SK-MEL-5 (cell line): Measurements from ENCODE around the gene DCLK2. TPM values are rescaled to one million over a fixed set of nuclear protein-coding genes. Genes with fewer than 3 reads are reported as not detected.

Source experiments
- DNase-seq: peaks from one replicate; pipeline ENCODE4 v3.0.0-alpha.2; 2016; ENCODE audit warnings: low read depth, low spot score
- in situ Hi-C: cut with HindIII; loops from 2 replicates; pipeline ENCODE4 v1.10.0; 2016; ENCODE audit warnings: low sequenced_read_pairs, high pct_unique_total_duplicates, low pct_unique_long_range_greater_than_20kb
- total RNA-seq: library from RNA; depleted of rRNA; stranded (reverse); fragments of >200 nt; shearing (Covaris generic); gene quantifications from 2 replicates; pipeline ENCODE4 v1.2.3, GENCODE V29; 2014

The DCLK2 gene
- total RNA-seq, 1 experiment from 2014 or later: 0.37 TPM

DNA sequence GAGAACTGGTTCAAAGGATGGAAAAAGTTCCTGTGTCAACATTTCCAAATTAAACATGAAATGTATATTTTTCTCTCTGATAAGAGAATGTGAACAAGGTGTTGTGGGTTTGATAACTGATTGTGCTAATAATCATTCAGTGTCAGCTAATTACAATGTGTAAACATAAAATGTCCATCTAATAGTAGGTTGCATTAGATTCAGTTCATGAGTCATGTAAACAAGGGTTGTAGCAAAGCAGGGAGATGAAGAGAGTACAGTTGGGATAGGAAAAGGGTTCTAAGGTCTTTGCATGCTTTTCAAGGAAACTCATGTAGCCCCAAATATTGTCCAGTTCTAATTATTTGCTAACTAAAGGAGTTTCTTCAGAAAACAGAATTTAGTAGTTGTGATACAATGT is 55.4 kb downstream of the DCLK2 start:
- DNase-seq: no peak
- in situ Hi-C loops: no loop called here

DNA sequence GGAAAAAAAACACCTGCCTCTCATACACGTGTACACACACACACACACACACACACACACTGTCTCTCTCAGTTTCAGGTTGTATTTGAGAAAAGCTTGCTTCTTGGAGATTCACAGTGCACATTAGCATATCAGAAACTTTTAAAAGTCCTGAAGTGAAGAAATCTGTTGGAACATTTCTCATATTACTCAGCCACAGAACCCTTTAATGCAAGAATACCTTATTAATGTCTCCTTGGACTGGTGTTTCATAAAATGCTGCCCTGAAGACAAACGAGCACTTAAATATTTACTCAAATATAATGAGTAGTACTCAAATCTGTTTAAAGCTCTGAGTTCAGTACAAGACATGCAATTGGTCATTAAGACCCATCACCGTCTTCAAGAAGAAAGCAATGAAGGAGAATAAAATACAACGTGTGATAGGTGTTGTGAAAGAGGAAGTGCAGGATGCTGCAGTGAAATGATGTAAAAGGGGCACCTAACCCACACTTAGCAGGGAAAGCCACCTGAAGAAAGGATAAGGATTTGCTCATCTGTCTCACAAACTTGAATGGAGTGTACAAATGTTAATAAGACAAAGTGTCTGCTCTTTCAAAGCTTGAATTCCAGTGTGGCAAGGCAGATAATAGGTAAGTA is 57.0 kb downstream of the DCLK2 start:
- no peak for DNase-seq

DNA sequence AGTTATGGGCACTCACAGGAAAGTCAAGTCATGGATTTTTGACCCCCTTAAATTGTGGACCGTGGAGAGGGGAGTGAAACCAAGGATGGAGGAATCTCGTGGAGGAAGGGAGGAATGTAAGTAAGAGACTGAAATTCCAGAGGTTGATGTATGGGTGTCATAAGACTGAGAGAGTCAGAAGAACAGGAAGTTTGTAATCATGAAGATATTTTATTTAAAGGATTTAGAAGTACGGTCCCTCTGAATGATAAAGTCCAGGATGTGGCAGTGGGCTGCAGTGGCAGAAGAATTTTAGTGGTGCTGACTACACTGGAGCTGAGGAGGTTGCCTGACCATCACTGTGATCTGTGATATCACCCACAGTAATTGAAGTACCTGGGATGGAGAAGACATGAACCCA is 57.8 kb downstream of the DCLK2 start:
- DNase-seq: no peak
- in situ Hi-C loops: no loop called here

More for the DNA sequence above, 57.0 kb downstream of the DCLK2 start:
- in situ Hi-C loops: no loop called here

DNA sequence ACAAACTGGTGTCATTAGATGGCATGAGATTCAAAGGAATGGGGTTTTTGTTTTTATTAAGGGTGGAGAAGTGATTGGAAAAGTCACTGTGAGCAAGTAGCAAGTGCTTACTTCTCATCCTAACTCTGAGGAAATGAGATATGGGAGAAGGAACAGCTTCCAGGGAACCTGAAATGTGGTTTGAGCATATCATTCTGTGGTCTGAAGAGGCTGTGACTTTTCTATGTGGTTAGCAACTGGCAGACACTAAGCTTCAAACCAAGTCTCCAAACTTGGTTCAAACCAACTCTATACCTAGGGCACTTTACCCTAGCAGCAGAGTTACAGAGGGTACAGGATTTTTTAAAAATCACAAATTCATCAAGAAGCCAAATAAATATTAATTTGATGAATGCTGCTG is 58.2 kb downstream of the DCLK2 start:
- no peak for DNase-seq
- in situ Hi-C loops: no loop called here

DNA sequence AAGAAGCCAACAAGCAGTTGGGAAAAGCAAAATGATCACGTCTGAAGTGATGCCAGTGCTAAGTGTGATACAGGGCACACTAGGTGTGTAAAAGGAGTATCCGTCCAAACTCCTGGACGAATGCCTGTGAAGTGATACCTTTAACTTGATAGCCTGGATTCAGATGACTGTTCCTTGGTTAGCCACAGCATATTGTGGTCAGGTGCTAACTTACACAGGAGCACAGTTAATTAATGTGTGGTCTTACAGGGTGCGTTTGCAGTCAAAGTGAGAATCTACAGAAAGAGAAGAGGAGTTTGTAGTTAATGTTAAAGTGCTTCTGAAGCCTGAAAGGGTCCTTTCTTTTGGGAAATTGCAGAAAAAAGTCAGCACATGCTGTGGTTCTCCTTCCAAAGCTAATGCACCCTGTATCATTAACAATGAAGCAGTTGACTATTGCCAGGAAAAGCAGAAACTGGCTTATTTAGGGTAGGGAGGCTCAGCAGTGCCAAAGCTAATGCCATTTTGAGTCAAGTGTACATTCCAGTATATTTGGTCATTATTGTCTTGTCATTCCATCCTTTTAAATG is 61.1 kb downstream of the DCLK2 start:
- DNase-seq: no peak

DNA sequence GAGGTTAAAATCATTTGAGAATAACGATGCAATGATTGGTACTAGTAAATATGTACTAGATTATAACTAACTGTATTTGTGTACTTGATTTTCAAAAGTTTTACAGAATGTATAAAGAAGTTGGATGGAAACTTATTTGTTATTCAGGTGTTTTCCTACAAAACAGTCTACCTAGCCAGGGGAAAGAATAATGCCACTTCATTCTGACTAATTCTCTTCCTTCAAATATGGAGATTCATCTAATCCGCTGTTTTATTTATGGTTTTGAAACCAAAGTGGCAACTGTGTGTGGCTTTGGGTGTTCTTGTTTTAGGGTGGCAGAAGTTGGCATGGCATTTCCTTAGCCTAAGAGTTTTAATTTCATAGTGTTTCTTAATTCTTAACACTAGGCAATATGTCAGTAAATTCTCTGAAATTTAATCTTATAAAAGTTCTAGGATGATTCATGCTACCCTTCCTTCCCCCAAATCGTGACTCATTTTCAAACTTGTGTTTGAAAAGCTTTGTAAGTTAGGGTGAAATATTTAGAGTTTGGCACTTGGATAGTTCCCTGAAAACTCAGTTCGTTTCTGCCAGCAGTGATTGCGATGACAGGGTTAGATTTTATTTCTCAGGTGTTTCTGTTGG is 62.6 kb downstream of the DCLK2 start:
- DNase-seq: no peak
- in situ Hi-C loops: no loop called here

More for the DNA sequence above, 61.1 kb downstream of the DCLK2 start:
- in situ Hi-C loops: no loop called here

DNA sequence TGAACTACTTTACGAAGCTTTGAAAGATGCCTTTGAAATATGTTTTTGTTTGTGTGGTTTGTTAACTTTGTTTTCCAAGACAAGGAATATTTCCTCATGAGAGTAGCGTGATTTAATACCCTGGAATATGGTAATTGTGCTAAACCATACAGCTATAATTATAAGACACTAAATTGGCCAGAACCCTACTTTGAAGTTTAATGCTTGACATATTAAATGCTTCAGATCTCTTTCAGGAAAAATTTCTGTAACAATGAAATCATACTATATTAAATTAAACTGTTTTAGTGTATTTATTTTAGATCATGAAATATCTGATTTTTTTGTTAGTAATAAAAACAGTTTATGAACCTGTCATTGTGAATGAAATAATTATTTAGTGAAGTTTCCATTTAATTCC is 63.5 kb downstream of the DCLK2 start:
- DNase-seq: no peak
- in situ Hi-C loops: no loop called here

DNA sequence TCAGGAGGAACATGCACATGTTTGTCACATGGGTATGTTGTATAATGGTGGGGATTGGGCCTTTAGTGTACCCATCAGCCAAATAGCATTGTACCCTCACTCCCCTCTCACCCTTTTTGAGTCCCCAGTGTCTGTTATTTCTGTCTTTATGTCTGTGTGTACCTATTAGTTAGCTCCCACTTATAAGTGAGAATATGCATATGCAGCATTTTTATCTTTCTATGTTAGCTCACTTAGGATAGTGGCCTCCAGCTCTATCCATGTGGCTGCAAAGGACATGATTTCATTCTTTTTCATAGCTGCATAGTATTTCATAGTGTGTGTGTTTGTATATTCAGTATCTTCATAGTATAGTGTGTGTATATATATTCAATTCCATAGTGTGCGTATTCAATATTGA is 64.6 kb downstream of the DCLK2 start:
- in situ Hi-C loops: no loop called here

DNA sequence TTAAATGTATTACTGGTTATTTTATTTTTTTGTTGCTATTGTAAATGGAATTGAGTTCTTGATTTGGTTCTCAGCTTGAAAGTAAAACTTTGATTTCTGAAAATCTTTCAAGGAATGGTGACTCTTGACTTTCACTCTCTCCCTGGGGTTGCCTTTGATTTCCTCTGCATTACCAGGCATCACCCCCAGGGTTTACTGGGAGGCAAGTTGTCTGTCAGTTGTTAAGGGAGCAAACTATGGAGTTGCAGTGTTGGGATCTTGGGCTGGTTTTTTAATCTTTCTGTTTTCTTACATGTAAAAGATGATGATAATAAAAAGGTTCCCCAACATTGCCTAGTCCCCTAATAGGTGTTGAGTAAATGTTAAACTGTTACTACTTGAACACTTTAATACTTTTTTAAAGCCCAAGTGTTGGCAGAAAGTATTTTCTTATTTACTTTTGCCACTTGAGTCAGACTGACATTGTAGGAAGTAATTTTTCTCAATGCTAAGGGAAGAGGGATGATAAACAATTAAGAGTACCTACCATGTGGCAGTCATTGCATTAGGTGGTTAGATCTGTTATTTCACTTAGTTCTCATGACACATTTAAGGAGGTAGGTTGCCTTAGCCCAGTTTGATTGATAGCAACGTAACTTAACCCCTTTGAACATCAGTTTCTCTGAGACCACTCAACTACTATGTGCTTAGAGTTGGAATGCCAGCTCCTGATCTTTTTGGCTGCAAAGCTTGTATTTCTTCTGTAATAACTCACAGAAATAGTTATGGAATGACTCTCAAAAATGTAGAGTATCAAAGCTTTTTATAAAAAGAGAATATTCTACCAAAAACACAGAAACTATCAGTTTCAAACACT is 67.1 kb downstream of the DCLK2 start:
- in situ Hi-C loops: no loop called here

More for the DNA sequence above, 64.6 kb downstream of the DCLK2 start:
- no peak for DNase-seq

DNA sequence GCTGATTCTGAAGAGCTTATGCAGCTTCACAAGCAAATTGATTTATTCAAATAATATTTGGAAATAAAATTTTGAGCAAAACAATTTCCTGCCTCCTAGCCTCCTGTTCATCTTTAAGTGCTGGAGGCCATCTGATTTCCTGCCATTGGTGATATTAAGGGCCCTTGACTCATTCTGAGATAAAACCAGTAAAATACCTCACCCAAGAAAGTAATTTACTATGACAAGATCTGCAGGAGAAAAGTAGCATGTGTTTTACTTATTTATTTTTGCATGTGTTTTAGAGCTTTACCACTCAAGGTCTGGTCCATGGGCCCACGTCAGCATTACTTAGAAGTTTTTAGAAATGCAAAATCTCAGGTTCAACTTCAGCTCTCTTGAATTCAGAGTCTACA is 67.7 kb downstream of the DCLK2 start:
- in situ Hi-C loops: no loop called here

More for the DNA sequence above, 67.1 kb downstream of the DCLK2 start:
- no peak for DNase-seq

DNA sequence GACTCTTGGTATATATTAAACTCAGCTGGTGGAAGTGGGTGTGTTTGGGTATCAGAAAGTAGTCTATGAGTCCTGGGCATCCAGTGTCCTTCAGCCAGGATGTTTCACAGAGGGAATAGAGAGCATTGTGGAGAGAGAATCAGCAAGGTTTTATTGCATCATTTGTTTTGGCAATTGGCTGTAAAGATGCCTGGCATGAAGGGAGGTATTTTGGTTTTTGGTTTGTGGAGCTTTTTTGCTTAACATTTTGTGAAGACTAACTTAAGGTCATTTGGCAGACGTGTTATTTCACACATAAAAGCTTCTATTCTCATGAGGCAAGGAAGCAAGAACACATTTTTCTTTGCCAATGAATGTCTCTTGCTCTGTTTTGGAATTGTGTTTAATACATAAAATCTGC is 71.1 kb downstream of the DCLK2 start:
- DNase-seq: no peak
- in situ Hi-C loops: no loop called here

More for the DNA sequence above, 67.7 kb downstream of the DCLK2 start:
- DNase-seq: no peak

DNA sequence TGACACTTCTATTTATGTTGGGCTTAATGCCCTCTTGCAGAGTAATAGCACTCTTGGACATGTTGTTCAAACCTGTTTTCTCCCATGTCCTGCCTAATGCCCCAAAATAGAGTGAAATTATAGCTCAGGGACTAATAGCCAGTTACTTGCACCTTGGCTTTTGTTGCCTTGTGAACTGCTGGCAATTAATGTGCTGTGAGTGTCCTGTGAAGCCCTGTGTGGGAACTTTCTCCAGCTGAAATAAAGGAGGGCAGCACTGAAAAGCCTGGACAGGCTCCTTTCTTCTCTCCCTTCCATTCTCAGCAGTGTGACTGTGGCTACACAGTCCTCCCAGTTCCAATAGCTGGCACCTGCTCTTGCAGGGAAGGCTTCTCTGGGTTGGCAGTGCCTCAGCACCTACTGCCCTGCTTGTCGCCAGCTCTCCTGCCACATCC is 72.4 kb downstream of the DCLK2 start:
- in situ Hi-C loops: no loop called here
- no peak for DNase-seq

DNA sequence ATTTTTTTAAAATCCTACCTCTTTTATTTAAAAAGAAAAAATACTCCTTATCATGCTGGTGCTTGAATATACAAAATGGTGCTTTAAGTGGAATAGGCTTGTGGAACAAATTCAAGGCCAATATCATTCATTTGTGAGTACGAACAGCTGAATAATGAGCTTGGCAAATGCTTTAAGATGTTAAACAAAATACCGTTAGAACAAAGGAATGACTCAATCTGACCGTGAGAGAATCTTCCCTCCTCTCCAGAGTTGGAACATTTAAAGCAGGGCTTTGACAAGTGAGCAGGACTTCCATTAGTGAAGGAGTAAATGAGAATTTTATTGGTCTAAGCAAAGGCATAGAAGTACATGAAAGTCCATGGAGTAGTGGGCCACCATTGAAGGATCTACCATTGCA is 74.5 kb downstream of the DCLK2 start:
- in situ Hi-C loops: no loop called here
- no peak for DNase-seq

DNA sequence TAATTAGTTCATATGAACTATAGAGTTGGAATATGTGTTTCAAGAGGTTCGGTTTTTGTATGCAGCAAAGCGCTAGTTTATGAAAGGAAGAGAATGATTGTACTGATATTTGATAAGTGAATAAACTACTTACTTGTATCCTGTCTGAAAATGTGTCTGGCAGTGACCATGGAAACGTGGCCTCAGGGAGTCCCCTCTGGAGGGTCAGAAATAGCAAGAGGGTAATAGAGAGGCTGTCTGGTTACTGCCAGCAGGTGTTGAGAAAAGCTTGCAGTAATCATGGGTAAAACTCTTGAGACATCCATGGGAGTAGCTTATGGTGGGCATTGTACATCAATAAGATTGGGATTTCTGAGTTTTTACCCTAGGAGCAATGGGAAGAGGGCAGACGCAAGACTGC is 77.1 kb downstream of the DCLK2 start:
- DNase-seq: no peak
- in situ Hi-C loops: no loop called here

DNA sequence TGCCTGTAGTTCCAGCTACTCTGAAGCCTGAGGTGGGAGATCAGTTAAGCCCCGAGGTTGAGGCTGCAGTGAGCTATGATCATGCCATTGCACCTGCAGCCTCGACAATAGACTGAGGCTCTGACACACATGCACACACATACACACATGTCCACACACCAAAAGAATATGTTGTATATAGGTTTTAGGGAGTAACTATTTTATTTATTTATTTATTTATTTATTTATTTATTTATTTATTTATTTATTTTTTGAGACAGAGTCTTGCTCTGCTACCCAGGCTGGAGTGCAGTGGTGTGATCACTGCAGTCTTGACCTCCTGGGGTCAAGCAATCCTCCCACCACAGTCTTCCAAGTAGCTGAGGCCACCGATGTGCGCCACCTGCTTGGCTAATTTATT is 78.3 kb downstream of the DCLK2 start:
- in situ Hi-C loops: no loop called here

DNA sequence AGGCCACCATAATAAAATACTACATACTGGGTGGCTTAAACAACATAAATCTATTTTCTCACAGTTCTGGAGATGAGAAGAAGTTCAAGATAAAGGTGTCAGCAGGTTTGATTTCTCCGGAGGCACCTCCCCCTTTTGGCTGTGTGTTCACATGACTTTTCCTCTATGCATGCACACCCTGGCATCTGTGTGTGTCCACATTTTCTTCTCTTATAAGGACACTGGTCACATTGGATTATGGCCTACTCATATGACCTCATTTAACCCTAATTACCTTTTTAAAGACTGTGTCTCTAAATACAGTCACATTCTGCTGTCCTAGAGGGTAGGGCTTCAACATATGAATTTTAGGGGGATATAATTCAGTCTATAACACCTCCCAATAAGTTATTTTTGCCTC is 79.8 kb downstream of the DCLK2 start:
- DNase-seq: no peak
- in situ Hi-C loops: no loop called here

More for the DNA sequence above, 78.3 kb downstream of the DCLK2 start:
- DNase-seq: no peak

DNA sequence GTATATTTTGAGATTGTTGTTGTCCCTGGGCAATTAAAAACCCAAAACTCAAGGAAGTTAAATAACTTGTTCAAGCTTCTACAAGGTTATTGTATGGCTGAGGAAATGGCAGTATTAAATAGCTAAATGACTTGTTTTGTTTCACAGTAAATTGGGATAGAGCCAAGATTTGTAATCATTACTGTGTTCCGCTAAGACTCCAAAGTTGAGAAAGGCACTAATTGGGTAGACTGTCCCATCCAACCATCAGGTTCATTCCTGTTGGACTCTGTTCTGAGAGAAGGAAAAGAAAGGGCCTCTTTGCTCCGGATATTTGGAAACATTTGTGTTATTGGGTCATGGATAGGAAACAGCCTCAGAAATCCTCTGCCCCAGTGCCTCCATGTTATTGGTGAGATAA is 82.2 kb downstream of the DCLK2 start:
- in situ Hi-C loops: no loop called here
- no peak for DNase-seq

DNA sequence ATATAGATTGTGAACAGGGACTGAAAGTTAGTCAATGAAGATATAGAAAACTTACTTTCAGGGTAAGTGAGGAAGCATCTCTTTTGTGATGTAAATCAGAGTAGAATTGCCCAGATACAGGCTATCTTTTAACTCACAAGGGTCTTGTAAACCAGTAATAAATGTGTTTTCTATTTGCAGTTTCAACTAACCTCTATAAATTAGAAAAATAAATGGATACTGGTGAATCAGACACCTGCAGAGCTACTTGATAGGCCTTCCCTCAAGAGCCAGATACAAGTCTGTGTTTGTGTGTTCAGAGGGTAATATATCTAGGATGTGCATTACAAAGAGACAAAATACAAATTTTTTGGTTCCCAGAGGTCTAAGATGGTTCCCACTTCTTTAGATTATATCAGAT is 82.9 kb downstream of the DCLK2 start:
- DNase-seq: no peak

More for the DNA sequence above, 82.9 kb downstream of the DCLK2 start:
- in situ Hi-C loops: no loop called here
